ENCODE results near the gene ZNF641.

- TF ChIP-seq CTCF (conservative IDR thresholded peaks at IDR 0.05; ENCODE audit: low read length), result no peak
- no peak for TF ChIP-seq EZH2phosphoT487 (IDR thresholded peaks at IDR 0.05; ENCODE audit: borderline replicate concordance, low read depth, low read length)
Observed at GRCh38 chr12:48379794-48380193, 29.1 kb upstream of the ZNF641 start.
